Loucy (cell line): ENCODE results near the gene DYRK1B.

ENCODE experiments used
- H2AFZ ChIP-seq: fragments of 200-600 bp; sonication (generic); 2 replicates; pipeline ENCODE4 v1.6.0; 2016; ENCODE audit warnings: antibody characterized with exemption, mild to moderate bottlenecking, low read length, moderate library complexity
- H3F3A ChIP-seq: fragments of 200-600 bp; 2 replicates; pipeline ENCODE4 v1.6.0; 2016; ENCODE audit warnings: antibody characterized with exemption, low read depth, mild to moderate bottlenecking
- H3K27me3 ChIP-seq: fragments of 200-600 bp; sonication (generic); 2 replicates; pipeline ENCODE4 v1.6.1; 2014; ENCODE audit warnings: low read length, mild to moderate bottlenecking; ENCODE audit not compliant: insufficient read depth, poor library complexity, severe bottlenecking
- H3K36me3 ChIP-seq: fragments of 200-600 bp; sonication (generic); 2 replicates; pipeline ENCODE4 v1.6.1; 2016; ENCODE audit warnings: low read length; ENCODE audit not compliant: insufficient read depth
- H3K4me1 ChIP-seq: fragments of 200-600 bp; sonication (generic); 2 replicates; pipeline ENCODE4 v1.5.1; 2014; ENCODE audit warnings: low read length, mild to moderate bottlenecking; ENCODE audit not compliant: insufficient read depth, poor library complexity, severe bottlenecking
- H3K4me2 ChIP-seq: fragments of 200-600 bp; sonication (generic); 2 replicates; pipeline ENCODE4 v1.6.0; 2014; ENCODE audit warnings: antibody characterized with exemption, low read length, low read depth, mild to moderate bottlenecking; ENCODE audit not compliant: poor library complexity, severe bottlenecking
- H3K4me3 ChIP-seq: fragments of 200-600 bp; sonication (generic); 2 replicates; pipeline ENCODE4 v1.5.1; 2014; ENCODE audit warnings: low read length, mild to moderate bottlenecking, mixed read lengths; ENCODE audit not compliant: poor library complexity, severe bottlenecking
- H3K79me2 ChIP-seq: fragments of 200-600 bp; sonication (generic); 2 replicates; pipeline ENCODE4 v1.6.1; 2014; ENCODE audit warnings: low read length; ENCODE audit not compliant: insufficient read depth
- H3K9ac ChIP-seq: fragments of 200-600 bp; sonication (generic); 2 replicates; pipeline ENCODE4 v1.6.0; 2014; ENCODE audit warnings: mild to moderate bottlenecking, low read depth, low read length, moderate library complexity; ENCODE audit not compliant: poor library complexity, severe bottlenecking
- H3K9me2 ChIP-seq: fragments of 200-600 bp; sonication (generic); replicated peaks from 2 replicates; pipeline ENCODE4 v1.6.1; 2016; ENCODE audit warnings: low read depth, low read length, mixed read lengths
- H3K9me3 ChIP-seq: fragments of 200-600 bp; sonication (generic); 2 replicates; pipeline ENCODE4 v1.6.1; 2014; ENCODE audit warnings: mild to moderate bottlenecking, antibody characterized with exemption, low read length, low read depth; ENCODE audit not compliant: insufficient read depth
- H4K20me1 ChIP-seq: fragments of 200-600 bp; sonication (generic); 2 replicates; pipeline ENCODE4 v1.6.0; 2014; ENCODE audit warnings: antibody characterized with exemption, low read length, mild to moderate bottlenecking; ENCODE audit not compliant: insufficient read depth, poor library complexity, severe bottlenecking
- CTCF ChIP-seq: fragments of 200-600 bp; sonication (generic); conservative IDR thresholded peaks from 2 replicates; pipeline ENCODE4 v1.5.1; 2014; ENCODE audit warnings: mild to moderate bottlenecking, antibody characterized with exemption, low read length
- EZH2phosphoT487 ChIP-seq: fragments of 200-600 bp; IDR thresholded peaks from 2 replicates; pipeline ENCODE4 v1.6.1; 2018; ENCODE audit warnings: antibody characterized with exemption, mild to moderate bottlenecking, moderate library complexity, borderline replicate concordance

The DYRK1B gene

GRCh38 chr19:39795001-39795400 lies 39.0 kb downstream of the DYRK1B start:
- no peak overlapping the region for H3K4me3 ChIP-seq
- peak overlapping the region; percentile 38; the same call in 1 of the 2 replicates for H2AFZ ChIP-seq
- no peaks in the 10 kb centered on the region for H3K79me2 ChIP-seq
- H4K20me1 ChIP-seq, result no peaks in the 10 kb centered on the region
- no peaks in the 10 kb centered on the region for H3F3A ChIP-seq
- H3K27me3 ChIP-seq, result no peaks in the 10 kb centered on the region
- H3K36me3 ChIP-seq, result no peaks in the 10 kb centered on the region
- no peak overlapping the region for H3K9ac ChIP-seq
- no peaks in the 10 kb centered on the region for H3K4me1 ChIP-seq
- H3K9me3 ChIP-seq, result no peaks in the 10 kb centered on the region
- TF ChIP-seq CTCF (no peak), EZH2phosphoT487 (no peak)
- no peak overlapping the region for H3K4me2 ChIP-seq
- H3K9me2 ChIP-seq, result no peaks in the 10 kb centered on the region

GRCh38 chr19:39792999-39793546 lies 40.9 kb downstream of the DYRK1B start:
- Histone ChIP-seq H3K9ac (no peak overlapping the region), H2AFZ (peak overlapping the region; percentile 71)

GRCh38 chr19:39788244-39788643 lies 45.7 kb downstream of the DYRK1B start:
- Histone ChIP-seq H4K20me1 (no peaks in the 10 kb centered on the region), H3K4me1 (no peaks in the 10 kb centered on the region), H3K9ac (no peak overlapping the region), H3K4me3 (no peak overlapping the region), H2AFZ (no peak overlapping the region), H3K4me2 (no peak overlapping the region), H3K79me2 (no peaks in the 10 kb centered on the region), H3K9me3 (peaks cover 7% of the 10 kb centered on the region), H3K27me3 (no peaks in the 10 kb centered on the region), H3K36me3 (no peaks in the 10 kb centered on the region), H3F3A (no peaks in the 10 kb centered on the region), H3K9me2 (no peaks in the 10 kb centered on the region)
- TF ChIP-seq EZH2phosphoT487, result no peak
- no peak for TF ChIP-seq CTCF

More at GRCh38 chr19:39792999-39793546, 40.9 kb downstream of the DYRK1B start:
- Histone ChIP-seq H3K4me3 (peak overlapping the region; percentile 54), H3K9me3 (peaks cover 4% of the 10 kb centered on the region), H3K9me2 (no peaks in the 10 kb centered on the region), H3K4me1 (no peaks in the 10 kb centered on the region), H3K27me3 (no peaks in the 10 kb centered on the region), H4K20me1 (no peaks in the 10 kb centered on the region), H3K4me2 (peak overlapping the region; percentile 36), H3F3A (no peaks in the 10 kb centered on the region), H3K36me3 (no peaks in the 10 kb centered on the region), H3K79me2 (no peaks in the 10 kb centered on the region)
- TF ChIP-seq EZH2phosphoT487 (no peak), CTCF (peak; percentile 94)
